ENCODE results near the gene TREH. TPM values are rescaled to one million over a fixed set of nuclear protein-coding genes. Genes with fewer than 3 reads are reported as not detected.

Gene TREH
- total and polyA plus RNA-seq, 2 experiments from 2014 or later: 0.06 TPM; not detected in 1

- Histone ChIP-seq H3K9me2 (ENCODE audit: insufficient read depth) (no peaks in the 10 kb centered on the region), H3K4me3 (no peak overlapping the region), H3K9ac (no peak overlapping the region), H3K4me1 (ENCODE audit: insufficient read depth) (no peaks in the 10 kb centered on the region), H3K9me3 (ENCODE audit: low read depth) (no peaks in the 10 kb centered on the region), H3F3A (ENCODE audit: insufficient read depth) (peaks cover 14% of the 10 kb centered on the region), H3K79me2 (ENCODE audit: insufficient read depth) (peaks cover 64% of the 10 kb centered on the region), H4K20me1 (ENCODE audit: insufficient read depth) (no peaks in the 10 kb centered on the region), H2AFZ (no peak overlapping the region), H3K27me3 (replicated peaks; ENCODE audit: insufficient read depth) (no peaks in the 10 kb centered on the region), H3K27ac (no peak overlapping the region), H3K4me2 (ENCODE audit: unreplicated experiment) (no peak overlapping the region), H3K36me3 (ENCODE audit: low read depth) (peaks cover 59% of the 10 kb centered on the region)
- 84 to 88% methylated on average over 16 to 24 of the region's 24 CpGs for WGBS, 2 experiments (ENCODE audit: low coverage in 1 of 2, low lambda C conversion rate in 2 of 2, missing lambda C conversion rate in 2 of 2)
- TF ChIP-seq EZH2phosphoT487 (IDR thresholded peaks at IDR 0.05; ENCODE audit: insufficient read depth, low read depth): no peak
- TF ChIP-seq EZH2 (IDR thresholded peaks at IDR 0.05; ENCODE audit: insufficient read depth, poor library complexity, severe bottlenecking): no peak
- in situ Hi-C loops (cut with MboI): no loop called here
- no peak for DNase-seq
These were observed 34.3 kb downstream of the TREH start for GRCh38 chr11:118645066-118645715.

- no peak overlapping the region for H3K4me2 ChIP-seq (ENCODE audit: unreplicated experiment)
- DNase-seq: no peak
- TF ChIP-seq EZH2 (IDR thresholded peaks at IDR 0.05; ENCODE audit: insufficient read depth, poor library complexity, severe bottlenecking) (no peak), EZH2phosphoT487 (IDR thresholded peaks at IDR 0.05; ENCODE audit: insufficient read depth, low read depth) (no peak)
- peaks cover 7% of the 10 kb centered on the region; the same call in 1 of the 2 replicates for H3F3A ChIP-seq (ENCODE audit: insufficient read depth)
- no peaks in the 10 kb centered on the region for H3K4me1 ChIP-seq (ENCODE audit: insufficient read depth)
- no peaks in the 10 kb centered on the region for H3K9me3 ChIP-seq (ENCODE audit: low read depth)
- H2AFZ ChIP-seq: no peak overlapping the region
- no peaks in the 10 kb centered on the region for H3K27me3 ChIP-seq (replicated peaks; ENCODE audit: insufficient read depth)
- WGBS, 2 experiments (ENCODE audit: low coverage in 1 of 2, low lambda C conversion rate in 2 of 2, missing lambda C conversion rate in 2 of 2): 82 to 84% methylated on average over 10 of the region's 10 CpGs
- no peaks in the 10 kb centered on the region for H4K20me1 ChIP-seq (ENCODE audit: insufficient read depth)
- H3K36me3 ChIP-seq (ENCODE audit: low read depth): peaks cover 53% of the 10 kb centered on the region
- peaks cover 66% of the 10 kb centered on the region for H3K79me2 ChIP-seq (ENCODE audit: insufficient read depth)
- no peak overlapping the region for H3K4me3 ChIP-seq
- H3K9ac ChIP-seq: no peak overlapping the region
- H3K27ac ChIP-seq: no peak overlapping the region
- in situ Hi-C loops (cut with MboI): no loop called here
- no peaks in the 10 kb centered on the region for H3K9me2 ChIP-seq (ENCODE audit: insufficient read depth)
These were observed 35.0 kb downstream of the TREH start for GRCh38 chr11:118644496-118644895.

GRCh38 chr11:118643995-118644345 lies 35.5 kb downstream of the TREH start:
- H3K4me1 ChIP-seq (ENCODE audit: insufficient read depth): no peaks in the 10 kb centered on the region
- H3K9ac ChIP-seq: no peak overlapping the region
- no peak overlapping the region for H3K4me2 ChIP-seq (ENCODE audit: unreplicated experiment)
- WGBS, 2 experiments (ENCODE audit: low coverage in 1 of 2, low lambda C conversion rate in 2 of 2, missing lambda C conversion rate in 2 of 2): 97% methylated on average over 7 of the region's 7 CpGs
- no peak overlapping the region for H2AFZ ChIP-seq
- H3K36me3 ChIP-seq (ENCODE audit: low read depth): peaks cover 48% of the 10 kb centered on the region
- no peak overlapping the region for H3K27ac ChIP-seq
- no peaks in the 10 kb centered on the region for H3K9me3 ChIP-seq (ENCODE audit: low read depth)
- no peaks in the 10 kb centered on the region for H3K9me2 ChIP-seq (ENCODE audit: insufficient read depth)
- H3K79me2 ChIP-seq (ENCODE audit: insufficient read depth): peaks cover 66% of the 10 kb centered on the region
- peaks cover 6% of the 10 kb centered on the region; the same call in 1 of the 2 replicates for H3F3A ChIP-seq (ENCODE audit: insufficient read depth)
- H3K4me3 ChIP-seq: no peak overlapping the region
- no peak for DNase-seq
- TF ChIP-seq EZH2 (IDR thresholded peaks at IDR 0.05; ENCODE audit: insufficient read depth, poor library complexity, severe bottlenecking): no peak
- no peak for TF ChIP-seq EZH2phosphoT487 (IDR thresholded peaks at IDR 0.05; ENCODE audit: insufficient read depth, low read depth)
- H3K27me3 ChIP-seq (replicated peaks; ENCODE audit: insufficient read depth): no peaks in the 10 kb centered on the region
- in situ Hi-C loops (cut with MboI): no loop called here
- H4K20me1 ChIP-seq (ENCODE audit: insufficient read depth): no peaks in the 10 kb centered on the region

- WGBS, 2 experiments (ENCODE audit: low coverage in 1 of 2, low lambda C conversion rate in 2 of 2, missing lambda C conversion rate in 2 of 2): 72 to 82% methylated on average over 7 to 11 of the region's 11 CpGs
- no peaks in the 10 kb centered on the region for H3K27me3 ChIP-seq (replicated peaks; ENCODE audit: insufficient read depth)
- no peak overlapping the region for H3K27ac ChIP-seq
These were observed 36.1 kb downstream of the TREH start for GRCh38 chr11:118643142-118643994.

More at GRCh38 chr11:118643142-118643994, 36.1 kb downstream of the TREH start:
- no peaks in the 10 kb centered on the region for H3K4me1 ChIP-seq (ENCODE audit: insufficient read depth)
- no peak for DNase-seq
- peaks cover 66% of the 10 kb centered on the region for H3K79me2 ChIP-seq (ENCODE audit: insufficient read depth)
- no peaks in the 10 kb centered on the region for H3K9me3 ChIP-seq (ENCODE audit: low read depth)
- H3F3A ChIP-seq (ENCODE audit: insufficient read depth): peaks cover 6% of the 10 kb centered on the region; the same call in 1 of the 2 replicates
- no peak overlapping the region for H3K4me3 ChIP-seq
- no peaks in the 10 kb centered on the region for H4K20me1 ChIP-seq (ENCODE audit: insufficient read depth)
- H3K36me3 ChIP-seq (ENCODE audit: low read depth): peaks cover 42% of the 10 kb centered on the region
- in situ Hi-C loops (cut with MboI): no loop called here
- H2AFZ ChIP-seq: no peak overlapping the region
- no peak overlapping the region for H3K9ac ChIP-seq
- H3K9me2 ChIP-seq (ENCODE audit: insufficient read depth): no peaks in the 10 kb centered on the region
- no peak overlapping the region for H3K4me2 ChIP-seq (ENCODE audit: unreplicated experiment)
- no peak for TF ChIP-seq EZH2phosphoT487 (IDR thresholded peaks at IDR 0.05; ENCODE audit: insufficient read depth, low read depth)
- TF ChIP-seq EZH2 (IDR thresholded peaks at IDR 0.05; ENCODE audit: insufficient read depth, poor library complexity, severe bottlenecking): no peak

Measured in GM23248 (cell line).